ENCODE data around the gene CYFIP2. TPM values are rescaled to one million over a fixed set of nuclear protein-coding genes. Genes with fewer than 3 reads are reported as not detected.

The CYFIP2 gene
- total RNA-seq, 1 donor from 2014 or later, result 96.8 TPM

DNA sequence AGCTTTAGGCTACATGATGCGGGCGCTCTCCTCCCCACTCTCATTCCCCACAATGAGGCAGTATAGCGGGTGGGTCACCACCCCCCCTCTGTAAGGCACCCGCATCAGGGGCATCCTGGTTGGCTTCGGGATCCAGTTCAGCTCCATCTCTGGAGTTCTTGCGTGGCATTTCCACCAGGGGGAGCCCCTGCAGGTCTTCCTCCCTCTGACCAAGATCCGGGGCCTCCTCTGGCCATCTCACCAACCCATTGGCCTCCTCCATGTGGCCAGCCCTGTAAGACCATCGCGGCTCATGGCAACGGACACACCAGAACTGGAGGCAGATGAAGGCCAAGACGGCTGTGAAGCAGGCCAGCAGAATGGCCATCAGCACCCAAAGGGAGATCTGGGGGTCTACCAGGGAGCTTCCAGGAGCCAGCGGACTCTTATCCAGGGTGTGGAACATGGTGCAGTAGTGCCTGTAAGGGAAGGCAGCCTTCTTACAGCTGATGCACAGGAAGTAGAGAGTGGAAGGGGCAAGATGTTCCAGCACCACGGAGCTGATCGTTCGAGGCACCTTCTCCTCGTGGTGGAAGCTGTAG lies 77.0 kb downstream of the CYFIP2 start:
- no peak overlapping the region for H3K27ac Mint-ChIP-seq (ENCODE audit: unreplicated experiment)
- no peak for FAIRE-seq
- Histone ChIP-seq H3K9ac (ENCODE audit: low read length) (no peak overlapping the region), H3K4me3 (ENCODE audit: insufficient read depth, low read depth, low read length) (no peak overlapping the region), H4K20me1 (ENCODE audit: insufficient read depth, low read length) (no peaks in the 10 kb centered on the region), H3K27ac (ENCODE audit: low read depth, low read length) (no peak overlapping the region), H3K4me1 (ENCODE audit: insufficient read depth, low read length) (no peaks in the 10 kb centered on the region), H3K4me2 (ENCODE audit: low read length) (no peak overlapping the region), H3K27me3 (ENCODE audit: insufficient read depth, low read length) (no peaks in the 10 kb centered on the region), H3K9me3 (ENCODE audit: insufficient read depth, low read depth, low read length) (no peaks in the 10 kb centered on the region), H3K79me2 (ENCODE audit: insufficient read depth, low read length) (no peaks in the 10 kb centered on the region), H2AFZ (ENCODE audit: low read depth, low read length) (no peak overlapping the region), H3K36me3 (ENCODE audit: insufficient read depth, low read length) (no peaks in the 10 kb centered on the region)
- H3K4me3 Mint-ChIP-seq (ENCODE audit: unreplicated experiment), result no peak overlapping the region
- H3K4me1 Mint-ChIP-seq (ENCODE audit: low read depth, unreplicated experiment), result no peaks in the 10 kb centered on the region
- H3K9me3 Mint-ChIP-seq (ENCODE audit: unreplicated experiment), result no peaks in the 10 kb centered on the region
- DNase-seq (ENCODE audit: low read depth), result no peak
- peak; percentile 37 for TF ChIP-seq CTCF (IDR thresholded peaks at IDR 0.05; ENCODE audit: insufficient read depth, low read depth, low read length)
- no peak for TF ChIP-seq EZH2 (IDR thresholded peaks at IDR 0.05; ENCODE audit: insufficient read depth, low read length)
- H3K36me3 Mint-ChIP-seq (ENCODE audit: low read depth, unreplicated experiment), result peaks cover 37% of the 10 kb centered on the region
- H3K27me3 Mint-ChIP-seq (ENCODE audit: low read depth, unreplicated experiment), result no peaks in the 10 kb centered on the region

- no peaks in the 10 kb centered on the region for H3K27me3 Mint-ChIP-seq (ENCODE audit: low read depth, unreplicated experiment)
- no peak for DNase-seq (ENCODE audit: low read depth)
- Histone ChIP-seq H3K4me2 (ENCODE audit: low read length) (no peak overlapping the region), H3K9me3 (ENCODE audit: insufficient read depth, low read depth, low read length) (no peaks in the 10 kb centered on the region), H3K4me3 (ENCODE audit: insufficient read depth, low read depth, low read length) (no peak overlapping the region), H3K9ac (ENCODE audit: low read length) (no peak overlapping the region), H3K79me2 (ENCODE audit: insufficient read depth, low read length) (no peaks in the 10 kb centered on the region), H3K27me3 (ENCODE audit: insufficient read depth, low read length) (no peaks in the 10 kb centered on the region), H3K27ac (ENCODE audit: low read depth, low read length) (no peak overlapping the region), H3K4me1 (ENCODE audit: insufficient read depth, low read length) (no peaks in the 10 kb centered on the region), H3K36me3 (ENCODE audit: insufficient read depth, low read length) (no peaks in the 10 kb centered on the region), H2AFZ (ENCODE audit: low read depth, low read length) (no peak overlapping the region), H4K20me1 (ENCODE audit: insufficient read depth, low read length) (no peaks in the 10 kb centered on the region)
- no peaks in the 10 kb centered on the region for H3K9me3 Mint-ChIP-seq (ENCODE audit: unreplicated experiment)
- peaks cover 35% of the 10 kb centered on the region for H3K36me3 Mint-ChIP-seq (ENCODE audit: low read depth, unreplicated experiment)
- H3K4me3 Mint-ChIP-seq (ENCODE audit: unreplicated experiment), result no peak overlapping the region
- H3K27ac Mint-ChIP-seq (ENCODE audit: unreplicated experiment), result no peak overlapping the region
- TF ChIP-seq CTCF (IDR thresholded peaks at IDR 0.05; ENCODE audit: insufficient read depth, low read depth, low read length) (no peak), EZH2 (IDR thresholded peaks at IDR 0.05; ENCODE audit: insufficient read depth, low read length) (no peak)
- FAIRE-seq, result no peak
- H3K4me1 Mint-ChIP-seq (ENCODE audit: low read depth, unreplicated experiment), result no peaks in the 10 kb centered on the region
These were observed 78.2 kb downstream of the CYFIP2 start for GRCh38 chr5:157343842-157344790.
